GM18502 (cell line): ENCODE results near the gene ASNSD1.
"Not testable (repeated sequence)": the region's sequence is repeated elsewhere in the genome, so short reads cannot be mapped to it uniquely, and the experiment has no call there.

Experiments
- ATAC-seq: cut with Tn5 transposase; IDR thresholded peaks from one replicate; pipeline ENCODE4 v1.9.1; 2021; ENCODE audit warnings: mild to moderate bottlenecking; ENCODE audit not compliant: unreplicated experiment, poor library complexity

ASNSD1 gene

DNA sequence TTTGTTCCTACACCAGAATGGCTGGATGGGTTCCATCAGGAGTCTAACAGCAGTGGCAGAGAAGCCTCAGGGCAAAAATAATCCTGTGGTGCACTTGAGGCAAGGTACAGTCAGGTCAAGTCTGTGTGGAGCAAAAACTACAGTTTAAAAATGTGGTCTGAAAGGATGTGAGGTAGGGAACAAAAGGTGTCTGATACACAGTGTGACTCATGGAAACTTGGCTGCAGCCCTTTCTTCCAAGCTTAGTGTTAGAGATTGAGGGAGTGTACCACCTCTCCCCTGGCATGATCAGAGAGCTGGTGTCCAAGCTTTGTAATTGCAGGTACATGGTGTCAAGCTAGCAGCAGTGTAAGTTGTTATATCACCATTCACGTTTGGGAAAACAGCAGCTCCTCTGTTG, 22.1 kb downstream of the ASNSD1 start:
- no peak for ATAC-seq

DNA sequence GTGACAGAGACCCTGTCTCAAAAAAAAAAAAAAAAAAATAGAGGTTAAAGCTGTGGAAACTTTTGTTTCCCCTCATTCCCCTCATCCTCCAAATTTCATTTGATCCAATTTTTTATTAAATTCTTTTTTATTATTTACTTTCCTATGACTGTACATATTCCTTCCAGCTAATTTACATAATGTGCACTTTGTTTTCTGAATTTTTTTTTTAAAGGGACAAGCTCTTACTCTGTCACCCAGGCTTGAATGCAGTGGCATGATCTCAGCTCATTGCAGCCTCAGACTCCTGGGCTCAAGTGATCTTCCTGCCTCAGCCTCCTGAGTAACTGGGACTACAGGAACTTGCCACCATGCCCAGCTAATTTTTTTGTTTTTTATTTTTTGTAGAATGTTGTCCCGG, 23.6 kb downstream of the ASNSD1 start:
- ATAC-seq = no peak

DNA sequence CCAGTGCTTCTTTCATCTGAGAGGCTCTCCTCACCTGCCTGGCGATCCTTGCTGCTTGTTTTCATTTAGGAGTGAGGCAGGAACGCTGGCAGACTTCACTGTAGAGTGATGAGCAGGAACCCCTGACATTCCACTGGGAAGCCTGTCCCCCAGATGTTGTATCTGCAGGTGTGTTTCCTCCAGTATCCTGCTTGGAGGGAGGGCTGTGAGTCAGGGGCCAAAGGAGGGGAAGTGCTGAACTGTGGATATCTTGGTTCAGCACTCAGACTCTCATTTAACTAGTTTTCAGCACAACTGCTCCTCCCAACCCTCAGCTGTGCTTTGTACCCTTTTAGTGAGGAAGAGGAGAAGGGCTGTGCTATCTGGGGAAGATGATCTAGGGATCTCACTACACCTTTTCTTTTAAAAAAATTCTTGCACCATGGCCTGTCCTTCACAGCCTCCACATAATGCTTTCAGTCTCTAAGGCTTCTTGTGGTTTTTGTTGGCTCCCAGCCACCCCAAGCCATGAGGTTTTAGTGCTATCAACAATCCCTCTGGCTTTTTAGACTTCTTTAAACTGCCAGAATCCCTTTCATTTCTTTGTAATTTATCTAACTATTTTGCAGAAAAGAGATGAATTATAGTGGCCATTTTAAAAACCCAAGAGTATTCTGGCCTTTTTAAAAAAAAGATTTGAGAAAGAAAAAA, 24.4 kb downstream of the ASNSD1 start:
- ATAC-seq = peak; percentile 78

DNA sequence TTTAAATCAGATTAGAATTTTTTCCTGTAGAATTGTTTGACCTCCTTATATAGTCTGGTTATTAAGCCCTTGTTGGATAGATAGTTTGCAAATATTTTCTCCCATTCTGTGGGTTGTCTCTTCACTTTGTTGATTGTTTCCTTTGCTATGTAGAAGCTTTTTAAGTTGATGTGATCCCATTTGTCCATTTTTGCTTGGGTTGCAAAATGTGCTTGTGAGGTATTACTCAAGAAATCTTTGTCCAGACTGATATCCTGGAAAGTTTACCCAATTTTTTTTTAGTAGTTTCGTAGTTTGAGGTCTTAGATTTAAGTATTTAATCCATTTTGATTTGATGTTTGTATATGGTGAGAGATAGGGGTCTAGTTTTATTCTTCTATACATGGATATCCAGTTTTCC, 26.5 kb downstream of the ASNSD1 start:
- not testable (repeated sequence) for ATAC-seq

DNA sequence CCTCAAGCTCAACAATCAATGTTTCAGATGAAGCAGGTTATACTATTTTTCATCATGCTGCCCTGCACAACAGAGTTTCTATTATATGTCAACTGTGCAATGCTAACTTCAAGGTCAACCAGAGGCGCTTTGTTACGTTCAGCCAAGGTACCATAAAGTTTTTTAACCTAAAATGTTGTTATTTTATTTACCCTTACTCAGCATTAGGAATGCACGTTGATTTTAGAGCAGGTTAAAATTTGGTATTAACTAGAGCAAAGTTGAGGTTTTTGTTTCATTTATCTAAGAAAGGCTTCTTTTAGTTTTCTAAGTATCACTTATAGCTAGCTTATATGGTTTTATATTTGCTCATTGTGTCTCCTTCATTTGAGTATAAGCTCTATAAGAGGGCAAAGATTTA, 35.0 kb downstream of the ASNSD1 start:
- no peak for ATAC-seq

DNA sequence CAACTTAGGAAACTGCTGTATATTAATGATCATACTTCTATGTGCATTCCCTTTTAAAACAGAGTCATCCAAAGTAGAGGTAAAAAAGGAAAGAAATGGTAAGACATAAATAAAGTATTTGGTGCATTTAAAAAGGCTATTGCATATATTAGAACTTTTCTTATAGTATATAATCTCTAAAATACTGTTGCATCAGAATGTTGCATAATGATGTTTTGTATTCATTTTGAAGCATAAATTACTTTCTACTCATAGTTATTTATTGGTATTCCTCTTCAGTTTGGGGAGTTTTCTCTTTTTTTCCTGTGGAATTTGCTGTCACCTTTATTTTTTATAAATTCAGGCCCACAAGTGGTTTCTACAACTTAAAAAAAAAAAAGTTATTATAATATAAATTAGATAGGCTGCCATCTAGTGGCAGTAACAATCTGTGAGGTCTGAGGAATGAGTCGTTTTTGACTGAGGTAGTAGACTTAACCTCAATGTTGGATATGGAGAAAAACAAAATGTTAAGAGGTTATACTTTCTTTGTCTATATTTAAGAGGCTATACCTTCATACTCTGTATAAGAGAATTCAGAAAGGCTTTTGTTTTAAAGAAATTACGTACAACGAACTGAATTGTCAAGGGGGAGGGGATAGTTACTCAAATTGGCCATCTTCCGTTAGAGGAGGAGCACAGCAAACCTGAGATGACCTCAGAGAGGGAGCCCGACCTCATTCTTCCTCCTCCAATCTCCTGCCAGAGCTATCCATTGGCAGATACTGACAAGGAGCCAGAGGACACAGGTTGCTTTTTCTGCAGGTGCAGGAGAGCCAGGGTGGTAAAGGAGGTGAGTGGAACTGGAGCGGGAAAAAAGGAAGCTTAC, 37.0 kb downstream of the ASNSD1 start:
- peak; percentile 74 for ATAC-seq

- no peak for ATAC-seq
Measured at GRCh38 chr2:189700681-189701080, 39.4 kb downstream of the ASNSD1 start.

GRCh38 chr2:189702071-189702470, 40.8 kb downstream of the ASNSD1 start:
- ATAC-seq = no peak

GRCh38 chr2:189709501-189710221, 48.4 kb downstream of the ASNSD1 start:
- ATAC-seq = no peak

DNA sequence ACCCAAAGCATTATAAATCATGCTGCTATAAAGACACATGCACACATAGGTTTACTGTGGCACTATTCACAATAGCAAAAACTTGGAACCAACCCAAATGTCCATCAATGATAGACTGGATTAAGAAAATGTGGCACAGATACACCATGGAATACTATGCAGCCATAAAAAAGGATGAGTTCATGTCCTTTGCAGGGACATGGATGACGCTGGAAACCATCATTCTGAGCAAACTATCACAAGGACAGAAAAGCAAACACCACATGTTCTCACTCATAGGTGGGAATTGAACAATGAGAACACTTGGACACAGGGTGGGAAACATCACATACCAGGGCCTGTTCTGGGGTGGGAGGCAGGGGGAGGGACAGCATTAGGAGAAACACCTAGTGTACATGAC, 56.3 kb downstream of the ASNSD1 start:
- not testable (repeated sequence) for ATAC-seq

GRCh38 chr2:189719571-189719970, 58.3 kb downstream of the ASNSD1 start:
- no peak for ATAC-seq
